Uterus (tissue), 2 donors: ENCODE measurements around the gene TH.

Experiments
- CTCF ChIP-seq, 4 experiments: fragments of 200-600 bp in 2 of 4; fragments of 450-650 bp in 2 of 4; sonication (generic) in 2 of 4; IDR thresholded peaks; one replicate each; pipeline ENCODE4 v1.5.1; 2016 to 2019; ENCODE audit warnings: antibody characterized with exemption in 4 of 4, mild to moderate bottlenecking in 2 of 4, moderate library complexity in 1 of 4
- POLR2A ChIP-seq, 2 donors: fragments of 450-650 bp; IDR thresholded peaks; one replicate each; pipeline ENCODE4 v1.6.1; 2016; ENCODE audit warnings: antibody characterized with exemption in 2 of 2, mild to moderate bottlenecking in 1 of 2, moderate library complexity in 1 of 2

- TF ChIP-seq CTCF (IDR thresholded peaks at IDR 0.05), result no peak
- no peak for TF ChIP-seq POLR2A (IDR thresholded peaks at IDR 0.05)
Observed at GRCh38 chr11:2169626-2170570, 1.7 kb downstream of the TH start.
